GM12878 (cell line): Measurements from ENCODE around the gene SMPD3.

Source experiments
- EP300 ChIP-seq, 2 experiments: fragments of 150-350 bp in 1 of 2; IDR thresholded peaks; 2 replicates each; pipeline ENCODE4 v1.6.1; 2011 to 2012; ENCODE audit warnings: low read depth in 2 of 2, low read length in 2 of 2, borderline replicate concordance in 1 of 2, improper control_type of control experiment in 1 of 2, inconsistent platforms in 1 of 2; ENCODE audit not compliant: control insufficient read depth in 1 of 2
- GATAD2B ChIP-seq: fragments of 450-650 bp; conservative IDR thresholded peaks from 2 replicates; pipeline ENCODE4 v1.6.1; 2017; ENCODE audit warnings: low read depth, mild to moderate bottlenecking, moderate library complexity
- HDAC6 ChIP-seq: fragments of 200-600 bp; sonication (generic); IDR thresholded peaks from one replicate; pipeline ENCODE4 v1.8.0; 2017; ENCODE audit warnings: antibody characterized with exemption; ENCODE audit not compliant: unreplicated experiment
- POLR2A ChIP-seq: IDR thresholded peaks from 2 replicates; pipeline ENCODE4 v1.6.1; 2011; ENCODE audit warnings: low read depth, mild to moderate bottlenecking, low read length
- POLR2AphosphoS5 ChIP-seq: IDR thresholded peaks from 2 replicates; pipeline ENCODE4 v1.6.1; 2011; ENCODE audit warnings: mild to moderate bottlenecking, low read length, inconsistent platforms
- RAD21 ChIP-seq: IDR thresholded peaks from 2 replicates; pipeline ENCODE4 v1.6.1; 2011; ENCODE audit warnings: mild to moderate bottlenecking, low read depth, low read length, moderate library complexity; ENCODE audit not compliant: insufficient read depth
- SRF ChIP-seq, 2 experiments: IDR thresholded peaks; 2 replicates each; pipeline ENCODE4 v1.6.1; 2011; ENCODE audit warnings: low read depth in 2 of 2, low read length in 2 of 2, mild to moderate bottlenecking in 1 of 2, moderate library complexity in 1 of 2
- STAT1 ChIP-seq: fragments of 450-650 bp; conservative IDR thresholded peaks from 2 replicates; pipeline ENCODE4 v1.6.1; 2014; ENCODE audit warnings: antibody characterized with exemption, mild to moderate bottlenecking
- TCF3 ChIP-seq: IDR thresholded peaks from 2 replicates; pipeline ENCODE4 v1.6.1; 2012; ENCODE audit warnings: low read depth, mild to moderate bottlenecking, low read length, borderline replicate concordance; ENCODE audit not compliant: insufficient read depth
- TF ChIP-seq, protein P1 (sequence below), 3 experiments: IDR thresholded peaks in 2 of 3; conservative IDR thresholded peaks in 1 of 3; 2 replicates each; pipeline ENCODE4 v1.5.1; 2011; ENCODE audit warnings: low read depth in 3 of 3, low read length in 3 of 3, mild to moderate bottlenecking in 3 of 3, control low read depth in 2 of 3, moderate library complexity in 2 of 3, inconsistent platforms in 1 of 3, mixed read lengths in 1 of 3; ENCODE audit not compliant: control insufficient read depth in 2 of 3, insufficient read depth in 1 of 3; ENCODE audit errors: extremely low read depth in 1 of 3
- TF ChIP-seq, protein P2 (sequence below): fragments of 450-650 bp; formaldehyde crosslinking; IDR thresholded peaks from 2 replicates; pipeline ENCODE4 v1.5.0; 2022; ENCODE audit warnings: mild to moderate bottlenecking, missing genetic modification characterization
- TF ChIP-seq, protein P3 (sequence below): fragments of 450-650 bp; IDR thresholded peaks from 2 replicates; pipeline ENCODE4 v1.6.1; 2017; ENCODE audit warnings: mild to moderate bottlenecking, low read depth, inconsistent platforms; ENCODE audit not compliant: poor library complexity, severe bottlenecking
- TF ChIP-seq, protein P4 (sequence below): IDR thresholded peaks from 2 replicates; pipeline ENCODE4 v1.6.1; 2012; ENCODE audit warnings: mild to moderate bottlenecking, low read depth, low read length
- TF ChIP-seq, protein P5 (sequence below): IDR thresholded peaks from 2 replicates; pipeline ENCODE4 v1.6.1; 2012; ENCODE audit warnings: improper control_type of control experiment, low read depth, low read length; ENCODE audit not compliant: insufficient replicate concordance

DNA sequence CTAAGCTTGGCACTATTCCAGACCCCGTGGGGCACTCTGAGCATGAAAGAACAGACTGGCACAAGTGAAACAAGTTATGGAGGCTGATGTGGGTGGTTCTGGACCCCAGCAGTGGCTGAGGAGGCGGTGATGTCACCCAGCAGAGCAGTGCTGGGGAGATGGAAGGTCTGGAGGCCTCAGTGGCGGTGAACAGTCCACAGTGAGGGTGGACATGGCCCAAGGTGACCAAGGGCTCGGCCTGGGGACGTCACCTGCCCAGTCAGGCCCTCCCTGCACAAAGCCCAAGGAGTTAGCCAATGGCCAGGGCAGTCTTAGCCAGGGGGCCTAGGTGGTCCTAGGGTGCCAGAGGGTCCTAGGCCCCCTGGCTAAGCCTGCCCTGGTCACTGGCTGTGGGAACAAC, 24.5 kb downstream of the SMPD3 start:
- TF ChIP-seq, protein P1, sequence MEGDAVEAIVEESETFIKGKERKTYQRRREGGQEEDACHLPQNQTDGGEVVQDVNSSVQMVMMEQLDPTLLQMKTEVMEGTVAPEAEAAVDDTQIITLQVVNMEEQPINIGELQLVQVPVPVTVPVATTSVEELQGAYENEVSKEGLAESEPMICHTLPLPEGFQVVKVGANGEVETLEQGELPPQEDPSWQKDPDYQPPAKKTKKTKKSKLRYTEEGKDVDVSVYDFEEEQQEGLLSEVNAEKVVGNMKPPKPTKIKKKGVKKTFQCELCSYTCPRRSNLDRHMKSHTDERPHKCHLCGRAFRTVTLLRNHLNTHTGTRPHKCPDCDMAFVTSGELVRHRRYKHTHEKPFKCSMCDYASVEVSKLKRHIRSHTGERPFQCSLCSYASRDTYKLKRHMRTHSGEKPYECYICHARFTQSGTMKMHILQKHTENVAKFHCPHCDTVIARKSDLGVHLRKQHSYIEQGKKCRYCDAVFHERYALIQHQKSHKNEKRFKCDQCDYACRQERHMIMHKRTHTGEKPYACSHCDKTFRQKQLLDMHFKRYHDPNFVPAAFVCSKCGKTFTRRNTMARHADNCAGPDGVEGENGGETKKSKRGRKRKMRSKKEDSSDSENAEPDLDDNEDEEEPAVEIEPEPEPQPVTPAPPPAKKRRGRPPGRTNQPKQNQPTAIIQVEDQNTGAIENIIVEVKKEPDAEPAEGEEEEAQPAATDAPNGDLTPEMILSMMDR (IDR thresholded peaks at IDR 0.05 in 2 of 3, conservative IDR thresholded peaks at IDR 0.05 in 1 of 3; ENCODE audit: control insufficient read depth in 2 of 3, extremely low read depth in 1 of 3, insufficient read depth in 1 of 3, low read depth in 3 of 3, low read length in 3 of 3), result no peak
- TF ChIP-seq, protein P2, sequence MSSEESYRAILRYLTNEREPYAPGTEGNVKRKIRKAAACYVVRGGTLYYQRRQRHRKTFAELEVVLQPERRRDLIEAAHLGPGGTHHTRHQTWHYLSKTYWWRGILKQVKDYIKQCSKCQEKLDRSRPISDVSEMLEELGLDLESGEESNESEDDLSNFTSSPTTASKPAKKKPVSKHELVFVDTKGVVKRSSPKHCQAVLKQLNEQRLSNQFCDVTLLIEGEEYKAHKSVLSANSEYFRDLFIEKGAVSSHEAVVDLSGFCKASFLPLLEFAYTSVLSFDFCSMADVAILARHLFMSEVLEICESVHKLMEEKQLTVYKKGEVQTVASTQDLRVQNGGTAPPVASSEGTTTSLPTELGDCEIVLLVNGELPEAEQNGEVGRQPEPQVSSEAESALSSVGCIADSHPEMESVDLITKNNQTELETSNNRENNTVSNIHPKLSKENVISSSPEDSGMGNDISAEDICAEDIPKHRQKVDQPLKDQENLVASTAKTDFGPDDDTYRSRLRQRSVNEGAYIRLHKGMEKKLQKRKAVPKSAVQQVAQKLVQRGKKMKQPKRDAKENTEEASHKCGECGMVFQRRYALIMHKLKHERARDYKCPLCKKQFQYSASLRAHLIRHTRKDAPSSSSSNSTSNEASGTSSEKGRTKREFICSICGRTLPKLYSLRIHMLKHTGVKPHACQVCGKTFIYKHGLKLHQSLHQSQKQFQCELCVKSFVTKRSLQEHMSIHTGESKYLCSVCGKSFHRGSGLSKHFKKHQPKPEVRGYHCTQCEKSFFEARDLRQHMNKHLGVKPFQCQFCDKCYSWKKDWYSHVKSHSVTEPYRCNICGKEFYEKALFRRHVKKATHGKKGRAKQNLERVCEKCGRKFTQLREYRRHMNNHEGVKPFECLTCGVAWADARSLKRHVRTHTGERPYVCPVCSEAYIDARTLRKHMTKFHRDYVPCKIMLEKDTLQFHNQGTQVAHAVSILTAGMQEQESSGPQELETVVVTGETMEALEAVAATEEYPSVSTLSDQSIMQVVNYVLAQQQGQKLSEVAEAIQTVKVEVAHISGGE (CRISPR knock-in tag), result no peak
- TF ChIP-seq, protein P3, sequence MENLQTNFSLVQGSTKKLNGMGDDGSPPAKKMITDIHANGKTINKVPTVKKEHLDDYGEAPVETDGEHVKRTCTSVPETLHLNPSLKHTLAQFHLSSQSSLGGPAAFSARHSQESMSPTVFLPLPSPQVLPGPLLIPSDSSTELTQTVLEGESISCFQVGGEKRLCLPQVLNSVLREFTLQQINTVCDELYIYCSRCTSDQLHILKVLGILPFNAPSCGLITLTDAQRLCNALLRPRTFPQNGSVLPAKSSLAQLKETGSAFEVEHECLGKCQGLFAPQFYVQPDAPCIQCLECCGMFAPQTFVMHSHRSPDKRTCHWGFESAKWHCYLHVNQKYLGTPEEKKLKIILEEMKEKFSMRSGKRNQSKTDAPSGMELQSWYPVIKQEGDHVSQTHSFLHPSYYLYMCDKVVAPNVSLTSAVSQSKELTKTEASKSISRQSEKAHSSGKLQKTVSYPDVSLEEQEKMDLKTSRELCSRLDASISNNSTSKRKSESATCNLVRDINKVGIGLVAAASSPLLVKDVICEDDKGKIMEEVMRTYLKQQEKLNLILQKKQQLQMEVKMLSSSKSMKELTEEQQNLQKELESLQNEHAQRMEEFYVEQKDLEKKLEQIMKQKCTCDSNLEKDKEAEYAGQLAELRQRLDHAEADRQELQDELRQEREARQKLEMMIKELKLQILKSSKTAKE, result no peak
- TF ChIP-seq POLR2AphosphoS5 (no peak), GATAD2B (no peak), TCF3 (no peak), HDAC6 (no peak), EP300 (IDR thresholded peaks at IDR 0.05; ENCODE audit: borderline replicate concordance in 1 of 2, control insufficient read depth in 1 of 2, low read depth in 2 of 2, low read length in 2 of 2) (no peak), RAD21 (no peak), SRF (IDR thresholded peaks at IDR 0.05; ENCODE audit: low read depth in 2 of 2, low read length in 2 of 2) (no peak), POLR2A (no peak), STAT1 (no peak)
- TF ChIP-seq, protein P4, sequence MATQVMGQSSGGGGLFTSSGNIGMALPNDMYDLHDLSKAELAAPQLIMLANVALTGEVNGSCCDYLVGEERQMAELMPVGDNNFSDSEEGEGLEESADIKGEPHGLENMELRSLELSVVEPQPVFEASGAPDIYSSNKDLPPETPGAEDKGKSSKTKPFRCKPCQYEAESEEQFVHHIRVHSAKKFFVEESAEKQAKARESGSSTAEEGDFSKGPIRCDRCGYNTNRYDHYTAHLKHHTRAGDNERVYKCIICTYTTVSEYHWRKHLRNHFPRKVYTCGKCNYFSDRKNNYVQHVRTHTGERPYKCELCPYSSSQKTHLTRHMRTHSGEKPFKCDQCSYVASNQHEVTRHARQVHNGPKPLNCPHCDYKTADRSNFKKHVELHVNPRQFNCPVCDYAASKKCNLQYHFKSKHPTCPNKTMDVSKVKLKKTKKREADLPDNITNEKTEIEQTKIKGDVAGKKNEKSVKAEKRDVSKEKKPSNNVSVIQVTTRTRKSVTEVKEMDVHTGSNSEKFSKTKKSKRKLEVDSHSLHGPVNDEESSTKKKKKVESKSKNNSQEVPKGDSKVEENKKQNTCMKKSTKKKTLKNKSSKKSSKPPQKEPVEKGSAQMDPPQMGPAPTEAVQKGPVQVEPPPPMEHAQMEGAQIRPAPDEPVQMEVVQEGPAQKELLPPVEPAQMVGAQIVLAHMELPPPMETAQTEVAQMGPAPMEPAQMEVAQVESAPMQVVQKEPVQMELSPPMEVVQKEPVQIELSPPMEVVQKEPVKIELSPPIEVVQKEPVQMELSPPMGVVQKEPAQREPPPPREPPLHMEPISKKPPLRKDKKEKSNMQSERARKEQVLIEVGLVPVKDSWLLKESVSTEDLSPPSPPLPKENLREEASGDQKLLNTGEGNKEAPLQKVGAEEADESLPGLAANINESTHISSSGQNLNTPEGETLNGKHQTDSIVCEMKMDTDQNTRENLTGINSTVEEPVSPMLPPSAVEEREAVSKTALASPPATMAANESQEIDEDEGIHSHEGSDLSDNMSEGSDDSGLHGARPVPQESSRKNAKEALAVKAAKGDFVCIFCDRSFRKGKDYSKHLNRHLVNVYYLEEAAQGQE, result no peak
- TF ChIP-seq, protein P5, sequence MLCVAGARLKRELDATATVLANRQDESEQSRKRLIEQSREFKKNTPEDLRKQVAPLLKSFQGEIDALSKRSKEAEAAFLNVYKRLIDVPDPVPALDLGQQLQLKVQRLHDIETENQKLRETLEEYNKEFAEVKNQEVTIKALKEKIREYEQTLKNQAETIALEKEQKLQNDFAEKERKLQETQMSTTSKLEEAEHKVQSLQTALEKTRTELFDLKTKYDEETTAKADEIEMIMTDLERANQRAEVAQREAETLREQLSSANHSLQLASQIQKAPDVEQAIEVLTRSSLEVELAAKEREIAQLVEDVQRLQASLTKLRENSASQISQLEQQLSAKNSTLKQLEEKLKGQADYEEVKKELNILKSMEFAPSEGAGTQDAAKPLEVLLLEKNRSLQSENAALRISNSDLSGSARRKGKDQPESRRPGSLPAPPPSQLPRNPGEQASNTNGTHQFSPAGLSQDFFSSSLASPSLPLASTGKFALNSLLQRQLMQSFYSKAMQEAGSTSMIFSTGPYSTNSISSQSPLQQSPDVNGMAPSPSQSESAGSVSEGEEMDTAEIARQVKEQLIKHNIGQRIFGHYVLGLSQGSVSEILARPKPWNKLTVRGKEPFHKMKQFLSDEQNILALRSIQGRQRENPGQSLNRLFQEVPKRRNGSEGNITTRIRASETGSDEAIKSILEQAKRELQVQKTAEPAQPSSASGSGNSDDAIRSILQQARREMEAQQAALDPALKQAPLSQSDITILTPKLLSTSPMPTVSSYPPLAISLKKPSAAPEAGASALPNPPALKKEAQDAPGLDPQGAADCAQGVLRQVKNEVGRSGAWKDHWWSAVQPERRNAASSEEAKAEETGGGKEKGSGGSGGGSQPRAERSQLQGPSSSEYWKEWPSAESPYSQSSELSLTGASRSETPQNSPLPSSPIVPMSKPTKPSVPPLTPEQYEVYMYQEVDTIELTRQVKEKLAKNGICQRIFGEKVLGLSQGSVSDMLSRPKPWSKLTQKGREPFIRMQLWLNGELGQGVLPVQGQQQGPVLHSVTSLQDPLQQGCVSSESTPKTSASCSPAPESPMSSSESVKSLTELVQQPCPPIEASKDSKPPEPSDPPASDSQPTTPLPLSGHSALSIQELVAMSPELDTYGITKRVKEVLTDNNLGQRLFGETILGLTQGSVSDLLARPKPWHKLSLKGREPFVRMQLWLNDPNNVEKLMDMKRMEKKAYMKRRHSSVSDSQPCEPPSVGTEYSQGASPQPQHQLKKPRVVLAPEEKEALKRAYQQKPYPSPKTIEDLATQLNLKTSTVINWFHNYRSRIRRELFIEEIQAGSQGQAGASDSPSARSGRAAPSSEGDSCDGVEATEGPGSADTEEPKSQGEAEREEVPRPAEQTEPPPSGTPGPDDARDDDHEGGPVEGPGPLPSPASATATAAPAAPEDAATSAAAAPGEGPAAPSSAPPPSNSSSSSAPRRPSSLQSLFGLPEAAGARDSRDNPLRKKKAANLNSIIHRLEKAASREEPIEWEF, result no peak
